ENCODE measurements around the gene FBF1.
"Not testable (repeated sequence)": the region's sequence is repeated elsewhere in the genome, so short reads cannot be mapped to it uniquely, and the experiment has no call there.

FBF1 gene

GRCh38 chr17:75970011-75970523, 29.2 kb upstream of the FBF1 start:
- no peak for DNase-seq (ENCODE audit: low spot score)
- in situ Hi-C loops (cut with MboI; ENCODE audit: low pct_unique_long_range_greater_than_20kb, low sequenced_read_pairs, unreplicated experiment) = no loop called here

DNA sequence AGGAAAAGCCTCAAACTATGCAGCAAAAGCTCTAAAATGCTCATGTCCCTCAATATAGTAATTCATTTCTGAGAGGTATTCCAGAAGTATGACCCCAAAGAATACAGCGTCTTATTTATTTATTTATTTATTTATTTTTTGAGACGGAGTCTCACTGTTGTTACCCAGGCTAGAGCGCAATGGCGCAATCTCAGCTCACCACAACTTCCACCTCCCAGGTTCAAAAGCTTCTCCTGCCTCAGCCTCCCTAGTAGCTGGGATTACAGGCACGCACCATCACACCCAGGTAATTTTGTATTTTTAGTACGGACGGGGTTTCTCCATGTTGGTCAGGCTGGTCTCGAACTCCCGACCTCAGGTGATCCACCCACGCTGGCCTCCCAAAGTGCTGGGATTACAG, 28.2 kb upstream of the FBF1 start:
- in situ Hi-C loops (cut with MboI; ENCODE audit: low pct_unique_long_range_greater_than_20kb, low sequenced_read_pairs, unreplicated experiment) = not testable (repeated sequence)

More at GRCh38 chr17:75970011-75970523, 29.2 kb upstream of the FBF1 start:
- no peak for TF ChIP-seq CTCF (IDR thresholded peaks at IDR 0.05; ENCODE audit: extremely low read depth, insufficient read depth, missing control alignments)

DNA sequence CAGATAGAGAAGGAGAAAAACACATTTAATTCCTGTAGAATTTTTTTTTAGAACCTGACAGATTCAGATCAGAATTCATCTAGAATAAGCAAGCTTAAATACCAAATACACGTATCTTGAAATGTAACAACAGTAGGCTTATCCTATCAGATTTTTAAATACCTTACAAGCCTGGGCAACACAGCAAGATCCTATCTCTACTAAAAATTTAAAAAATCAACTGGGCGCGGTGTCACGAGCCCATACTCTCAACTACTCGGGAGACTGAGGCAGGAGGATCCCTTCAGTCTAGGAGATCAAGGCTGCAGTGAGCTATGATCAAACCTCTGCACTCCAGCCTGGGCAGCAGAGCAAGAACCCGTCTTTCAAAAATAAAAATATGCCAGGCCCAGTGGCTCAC, 24.6 kb upstream of the FBF1 start:
- no peak for DNase-seq (ENCODE audit: low spot score)
- in situ Hi-C loops (cut with MboI; ENCODE audit: low pct_unique_long_range_greater_than_20kb, low sequenced_read_pairs, unreplicated experiment) = no loop called here
- TF ChIP-seq CTCF (IDR thresholded peaks at IDR 0.05; ENCODE audit: extremely low read depth, insufficient read depth, missing control alignments) = no peak

More for the DNA sequence above, 28.2 kb upstream of the FBF1 start:
- not testable (repeated sequence) for DNase-seq (ENCODE audit: low spot score)

- TF ChIP-seq CTCF (IDR thresholded peaks at IDR 0.05; ENCODE audit: extremely low read depth, insufficient read depth, missing control alignments) = no peak
- in situ Hi-C loops (cut with MboI; ENCODE audit: low pct_unique_long_range_greater_than_20kb, low sequenced_read_pairs, unreplicated experiment) = no loop called here
- DNase-seq (ENCODE audit: low spot score) = no peak
Observed at GRCh38 chr17:75959839-75960511, 19.1 kb upstream of the FBF1 start.

- no peak for DNase-seq (ENCODE audit: low spot score)
- in situ Hi-C loops (cut with MboI; ENCODE audit: low pct_unique_long_range_greater_than_20kb, low sequenced_read_pairs, unreplicated experiment) = no loop called here
- no peak for TF ChIP-seq CTCF (IDR thresholded peaks at IDR 0.05; ENCODE audit: extremely low read depth, insufficient read depth, missing control alignments)
Observed at GRCh38 chr17:75959051-75959838, 18.4 kb upstream of the FBF1 start.

- in situ Hi-C loops (cut with MboI; ENCODE audit: low pct_unique_long_range_greater_than_20kb, low sequenced_read_pairs, unreplicated experiment) = no loop called here
- no peak for TF ChIP-seq CTCF (IDR thresholded peaks at IDR 0.05; ENCODE audit: extremely low read depth, insufficient read depth, missing control alignments)
- no peak for DNase-seq (ENCODE audit: low spot score)
Observed at GRCh38 chr17:75950855-75951554, 10.2 kb upstream of the FBF1 start.

All from GM13977 (cell line).